K562 (cell line): ENCODE data around the gene UHMK1. TPM values are rescaled to one million over a fixed set of nuclear protein-coding genes. Genes with fewer than 3 reads are reported as not detected.

Source experiments
- ATF7 ChIP-seq: fragments of 450-650 bp; IDR thresholded peaks from 2 replicates; pipeline ENCODE4 v1.7.1; 2014; ENCODE audit warnings: mild to moderate bottlenecking, moderate library complexity
- FOXK1 ChIP-seq: sonication (generic); formaldehyde crosslinking; IDR thresholded peaks from 2 replicates; pipeline ENCODE4 v1.8.0; 2022; ENCODE audit warnings: missing genetic modification reagents, mild to moderate bottlenecking, borderline replicate concordance
- FOXM1 ChIP-seq, 2 experiments: fragments of 450-650 bp in 1 of 2; sonication (generic) in 1 of 2; formaldehyde crosslinking in 1 of 2; IDR thresholded peaks; 2 replicates each; pipeline versions ENCODE4 v1.6.1 to v1.9.0; 2017 to 2022; ENCODE audit warnings: low read depth in 2 of 2, mild to moderate bottlenecking in 2 of 2, missing genetic modification reagents in 1 of 2, moderate library complexity in 1 of 2
- IRF2 ChIP-seq: sonication (generic); formaldehyde crosslinking; IDR thresholded peaks from 2 replicates; pipeline ENCODE4 v1.8.1; 2022; ENCODE audit warnings: mild to moderate bottlenecking, missing genetic modification reagents
- MED1 ChIP-seq: sonication (generic); formaldehyde crosslinking; IDR thresholded peaks from 2 replicates; pipeline ENCODE4 v1.8.1; 2023; ENCODE audit warnings: missing genetic modification reagents, borderline replicate concordance
- NCOA6 ChIP-seq: fragments of 450-650 bp; IDR thresholded peaks from 2 replicates; pipeline ENCODE4 v1.6.1; 2017; ENCODE audit warnings: mild to moderate bottlenecking
- NCOR1 ChIP-seq: fragments of 450-650 bp; IDR thresholded peaks from 2 replicates; pipeline ENCODE4 v1.6.1; 2016; ENCODE audit warnings: mild to moderate bottlenecking, moderate library complexity
- RFX7 ChIP-seq: fragments of 250-450 bp; sonication (Bioruptor Pico); IDR thresholded peaks from 2 replicates; pipeline ENCODE4 v1.5.1; 2021; ENCODE audit warnings: mild to moderate bottlenecking
- SIRT6 ChIP-seq: IDR thresholded peaks from one replicate; pipeline ENCODE4 v1.6.1; 2012; ENCODE audit warnings: low read depth, mild to moderate bottlenecking, control low read depth, inconsistent platforms, low read length, moderate library complexity
- SMAD4 ChIP-seq: fragments of 250-450 bp; sonication (Bioruptor Pico); conservative IDR thresholded peaks from 2 replicates; pipeline ENCODE4 v1.8.0; 2021; ENCODE audit warnings: inconsistent platforms, mild to moderate bottlenecking, moderate library complexity
- TEAD4 ChIP-seq, 2 experiments: sonication (generic) in 1 of 2; formaldehyde crosslinking in 1 of 2; IDR thresholded peaks; 2 replicates each; pipeline versions ENCODE4 v1.6.1 to v1.8.0; 2012 to 2022; ENCODE audit warnings: borderline replicate concordance in 1 of 2, inconsistent platforms in 1 of 2, low read length in 1 of 2, mild to moderate bottlenecking in 1 of 2, missing genetic modification reagents in 1 of 2
- XRCC3 ChIP-seq: fragments of 450-650 bp; IDR thresholded peaks from 2 replicates; pipeline ENCODE4 v1.6.1; 2017; ENCODE audit warnings: mild to moderate bottlenecking, moderate library complexity
- ZNF253 ChIP-seq: fragments of 250-450 bp; sonication (Bioruptor Pico); conservative IDR thresholded peaks from 2 replicates; pipeline ENCODE4 v1.6.1; 2021; ENCODE audit warnings: mild to moderate bottlenecking
- polyA plus RNA-seq, 8 experiments: library from polyadenylated mRNA; depleted of rRNA in 4 of 8; stranded (reverse) in 5 of 8; unstranded in 3 of 8; fragments of >200 nt; fragmentation: Nextera tagmentation in 2 of 8; fragmentation: Illumina TruSeq in 1 of 8; extraction: Ambion mirVana in 2 of 8; extraction: Trizol in 1 of 8; gene quantifications; 2 replicates each; pipeline versions ENCODE4 v1.2.1 to v1.2.3, GENCODE V29; 2011 to 2014; ENCODE audit warnings: inconsistent platforms in 1 of 8, missing spikeins in 1 of 8
- total RNA-seq, 7 experiments: library from RNA; depleted of rRNA in 6 of 7; stranded (reverse); fragments of >200 nt in 6 of 7; fragmentation: Illumina TruSeq in 2 of 7; extraction: Trizol in 2 of 7; gene quantifications; 2 replicates each; pipeline versions ENCODE4 v1.2.1 to v1.2.3, GENCODE V29; 2011 to 2021; ENCODE audit warnings: low replicate concordance in 1 of 7
- TF ChIP-seq, protein P1 (sequence below): sonication (generic); formaldehyde crosslinking; IDR thresholded peaks from 2 replicates; pipeline ENCODE4 v1.8.0; 2023; ENCODE audit warnings: missing genetic modification reagents, mild to moderate bottlenecking, borderline replicate concordance
- TF ChIP-seq, protein P2 (sequence below): fragments of 450-650 bp; conservative IDR thresholded peaks from 2 replicates; pipeline ENCODE4 v1.6.1; 2016; ENCODE audit warnings: missing genetic modification characterization, low read depth, mild to moderate bottlenecking, control low read depth, missing compliant biosample characterization
- TF ChIP-seq, protein P3 (sequence below), 2 experiments: fragments of 250-450 bp in 1 of 2; fragments of 450-650 bp in 1 of 2; sonication (Bioruptor Pico) in 1 of 2; IDR thresholded peaks; 2 replicates each; pipeline versions ENCODE4 v1.6.1 to v1.8.0; 2016 to 2021; ENCODE audit warnings: mild to moderate bottlenecking in 2 of 2, moderate library complexity in 2 of 2, missing compliant biosample characterization in 1 of 2, missing genetic modification characterization in 1 of 2
- TF ChIP-seq, protein P4 (sequence below): fragments of 450-650 bp; IDR thresholded peaks from 2 replicates; pipeline ENCODE4 v1.7.1; 2018; ENCODE audit warnings: mild to moderate bottlenecking, low read depth; ENCODE audit not compliant: partially characterized antibody

Gene UHMK1
- total and polyA plus RNA-seq, 9 of the 15 experiments (the other 6 are each of a cell fraction or from before 2014, with no cell fraction given) = 13.1 to 72.4 (median 38.3) TPM

DNA sequence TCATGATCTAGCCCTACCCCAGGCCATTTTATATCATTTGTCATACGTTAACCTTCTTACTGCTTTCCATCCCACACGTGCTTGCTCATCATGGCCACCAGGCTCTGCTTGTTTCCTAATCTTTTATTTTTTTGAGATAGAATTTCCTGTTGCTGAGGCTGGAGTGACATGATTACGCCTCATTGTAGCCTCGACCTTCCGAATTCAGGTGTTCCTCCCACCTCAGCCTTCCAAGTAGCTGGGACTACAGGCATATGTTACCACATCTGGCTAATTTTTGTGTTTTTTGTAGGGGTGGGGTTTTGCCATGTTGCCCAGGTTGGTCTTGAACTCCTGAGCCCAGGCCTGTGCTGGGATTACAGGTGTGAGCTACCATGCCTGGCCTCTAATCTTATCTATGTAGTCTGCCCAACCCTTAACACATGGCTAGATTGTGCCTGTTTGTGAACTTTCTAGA is 67.2 kb downstream of the UHMK1 start (continued):
- TF ChIP-seq, protein P1, sequence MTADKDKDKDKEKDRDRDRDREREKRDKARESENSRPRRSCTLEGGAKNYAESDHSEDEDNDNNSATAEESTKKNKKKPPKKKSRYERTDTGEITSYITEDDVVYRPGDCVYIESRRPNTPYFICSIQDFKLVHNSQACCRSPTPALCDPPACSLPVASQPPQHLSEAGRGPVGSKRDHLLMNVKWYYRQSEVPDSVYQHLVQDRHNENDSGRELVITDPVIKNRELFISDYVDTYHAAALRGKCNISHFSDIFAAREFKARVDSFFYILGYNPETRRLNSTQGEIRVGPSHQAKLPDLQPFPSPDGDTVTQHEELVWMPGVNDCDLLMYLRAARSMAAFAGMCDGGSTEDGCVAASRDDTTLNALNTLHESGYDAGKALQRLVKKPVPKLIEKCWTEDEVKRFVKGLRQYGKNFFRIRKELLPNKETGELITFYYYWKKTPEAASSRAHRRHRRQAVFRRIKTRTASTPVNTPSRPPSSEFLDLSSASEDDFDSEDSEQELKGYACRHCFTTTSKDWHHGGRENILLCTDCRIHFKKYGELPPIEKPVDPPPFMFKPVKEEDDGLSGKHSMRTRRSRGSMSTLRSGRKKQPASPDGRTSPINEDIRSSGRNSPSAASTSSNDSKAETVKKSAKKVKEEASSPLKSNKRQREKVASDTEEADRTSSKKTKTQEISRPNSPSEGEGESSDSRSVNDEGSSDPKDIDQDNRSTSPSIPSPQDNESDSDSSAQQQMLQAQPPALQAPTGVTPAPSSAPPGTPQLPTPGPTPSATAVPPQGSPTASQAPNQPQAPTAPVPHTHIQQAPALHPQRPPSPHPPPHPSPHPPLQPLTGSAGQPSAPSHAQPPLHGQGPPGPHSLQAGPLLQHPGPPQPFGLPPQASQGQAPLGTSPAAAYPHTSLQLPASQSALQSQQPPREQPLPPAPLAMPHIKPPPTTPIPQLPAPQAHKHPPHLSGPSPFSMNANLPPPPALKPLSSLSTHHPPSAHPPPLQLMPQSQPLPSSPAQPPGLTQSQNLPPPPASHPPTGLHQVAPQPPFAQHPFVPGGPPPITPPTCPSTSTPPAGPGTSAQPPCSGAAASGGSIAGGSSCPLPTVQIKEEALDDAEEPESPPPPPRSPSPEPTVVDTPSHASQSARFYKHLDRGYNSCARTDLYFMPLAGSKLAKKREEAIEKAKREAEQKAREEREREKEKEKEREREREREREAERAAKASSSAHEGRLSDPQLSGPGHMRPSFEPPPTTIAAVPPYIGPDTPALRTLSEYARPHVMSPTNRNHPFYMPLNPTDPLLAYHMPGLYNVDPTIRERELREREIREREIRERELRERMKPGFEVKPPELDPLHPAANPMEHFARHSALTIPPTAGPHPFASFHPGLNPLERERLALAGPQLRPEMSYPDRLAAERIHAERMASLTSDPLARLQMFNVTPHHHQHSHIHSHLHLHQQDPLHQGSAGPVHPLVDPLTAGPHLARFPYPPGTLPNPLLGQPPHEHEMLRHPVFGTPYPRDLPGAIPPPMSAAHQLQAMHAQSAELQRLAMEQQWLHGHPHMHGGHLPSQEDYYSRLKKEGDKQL (CRISPR knock-in tag) = no peak
- TF ChIP-seq NCOA6 = no peak
- TF ChIP-seq, protein P2, sequence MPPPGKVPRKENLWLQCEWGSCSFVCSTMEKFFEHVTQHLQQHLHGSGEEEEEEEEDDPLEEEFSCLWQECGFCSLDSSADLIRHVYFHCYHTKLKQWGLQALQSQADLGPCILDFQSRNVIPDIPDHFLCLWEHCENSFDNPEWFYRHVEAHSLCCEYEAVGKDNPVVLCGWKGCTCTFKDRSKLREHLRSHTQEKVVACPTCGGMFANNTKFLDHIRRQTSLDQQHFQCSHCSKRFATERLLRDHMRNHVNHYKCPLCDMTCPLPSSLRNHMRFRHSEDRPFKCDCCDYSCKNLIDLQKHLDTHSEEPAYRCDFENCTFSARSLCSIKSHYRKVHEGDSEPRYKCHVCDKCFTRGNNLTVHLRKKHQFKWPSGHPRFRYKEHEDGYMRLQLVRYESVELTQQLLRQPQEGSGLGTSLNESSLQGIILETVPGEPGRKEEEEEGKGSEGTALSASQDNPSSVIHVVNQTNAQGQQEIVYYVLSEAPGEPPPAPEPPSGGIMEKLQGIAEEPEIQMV (tag) = no peak
- TF ChIP-seq FOXK1 (CRISPR knock-in tag) = no peak
- TF ChIP-seq SIRT6 = no peak
- peak; percentile 16; the same call in 1 of the 2 replicates for TF ChIP-seq NCOR1
- TF ChIP-seq MED1 (CRISPR knock-in tag) = no peak
- 0 out of 2 replicates have a peak, but pooled peaks have one; percentile 43 for TF ChIP-seq FOXM1 (IDR thresholded peaks at IDR 0.05; ENCODE audit: low read depth)
- no peak for TF ChIP-seq FOXM1 (CRISPR knock-in tag; IDR thresholded peaks at IDR 0.05; ENCODE audit: low read depth)
- TF ChIP-seq ATF7 = 0 out of 2 replicates have a peak, but pooled peaks have one; percentile 17
- TF ChIP-seq XRCC3 = no peak
- TF ChIP-seq SMAD4 = no peak
- TF ChIP-seq ZNF253 (CRISPR knock-in tag) = no peak
- TF ChIP-seq RFX7 (CRISPR knock-in tag) = no peak
- TF ChIP-seq, protein P3, sequence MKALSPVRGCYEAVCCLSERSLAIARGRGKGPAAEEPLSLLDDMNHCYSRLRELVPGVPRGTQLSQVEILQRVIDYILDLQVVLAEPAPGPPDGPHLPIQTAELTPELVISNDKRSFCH (CRISPR knock-in tag; IDR thresholded peaks at IDR 0.05) = no peak
- TF ChIP-seq, protein P3 (tag; IDR thresholded peaks at IDR 0.05) = no peak
- peak; percentile 46; the same call in 1 of the 2 replicates for TF ChIP-seq TEAD4 (IDR thresholded peaks at IDR 0.05; ENCODE audit: low read length)
- no peak for TF ChIP-seq TEAD4 (CRISPR knock-in tag; IDR thresholded peaks at IDR 0.05; ENCODE audit: borderline replicate concordance)
- TF ChIP-seq IRF2 (CRISPR knock-in tag) = no peak
- TF ChIP-seq, protein P4, sequence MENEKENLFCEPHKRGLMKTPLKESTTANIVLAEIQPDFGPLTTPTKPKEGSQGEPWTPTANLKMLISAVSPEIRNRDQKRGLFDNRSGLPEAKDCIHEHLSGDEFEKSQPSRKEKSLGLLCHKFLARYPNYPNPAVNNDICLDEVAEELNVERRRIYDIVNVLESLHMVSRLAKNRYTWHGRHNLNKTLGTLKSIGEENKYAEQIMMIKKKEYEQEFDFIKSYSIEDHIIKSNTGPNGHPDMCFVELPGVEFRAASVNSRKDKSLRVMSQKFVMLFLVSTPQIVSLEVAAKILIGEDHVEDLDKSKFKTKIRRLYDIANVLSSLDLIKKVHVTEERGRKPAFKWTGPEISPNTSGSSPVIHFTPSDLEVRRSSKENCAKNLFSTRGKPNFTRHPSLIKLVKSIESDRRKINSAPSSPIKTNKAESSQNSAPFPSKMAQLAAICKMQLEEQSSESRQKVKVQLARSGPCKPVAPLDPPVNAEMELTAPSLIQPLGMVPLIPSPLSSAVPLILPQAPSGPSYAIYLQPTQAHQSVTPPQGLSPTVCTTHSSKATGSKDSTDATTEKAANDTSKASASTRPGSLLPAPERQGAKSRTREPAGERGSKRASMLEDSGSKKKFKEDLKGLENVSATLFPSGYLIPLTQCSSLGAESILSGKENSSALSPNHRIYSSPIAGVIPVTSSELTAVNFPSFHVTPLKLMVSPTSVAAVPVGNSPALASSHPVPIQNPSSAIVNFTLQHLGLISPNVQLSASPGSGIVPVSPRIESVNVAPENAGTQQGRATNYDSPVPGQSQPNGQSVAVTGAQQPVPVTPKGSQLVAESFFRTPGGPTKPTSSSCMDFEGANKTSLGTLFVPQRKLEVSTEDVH = no peak
